Suprapubic skin (tissue), 4 donors: ENCODE data around the gene CACNB4. TPM values are rescaled to one million over a fixed set of nuclear protein-coding genes. Genes with fewer than 3 reads are reported as not detected.

ENCODE experiments used
- DNase-seq, 2 donors: peaks; one replicate each; pipeline ENCODE4 v3.0.0-alpha.2; 2019; ENCODE audit warnings: low spot score in 2 of 2
- H3K27ac ChIP-seq: fragments of 200-600 bp; sonication (generic); one replicate; pipeline ENCODE4 v1.5.1; 2019
- H3K27me3 ChIP-seq: fragments of 200-600 bp; sonication (generic); one replicate; pipeline ENCODE4 v1.5.1; 2019
- H3K36me3 ChIP-seq: fragments of 200-600 bp; sonication (generic); one replicate; pipeline ENCODE4 v1.5.1; 2019
- H3K4me1 ChIP-seq: fragments of 200-600 bp; sonication (generic); one replicate; pipeline ENCODE4 v1.5.1; 2019
- H3K4me3 ChIP-seq: fragments of 200-600 bp; sonication (generic); one replicate; pipeline ENCODE4 v1.5.1; 2019; ENCODE audit warnings: mild to moderate bottlenecking
- H3K9me3 ChIP-seq: fragments of 200-600 bp; sonication (generic); one replicate; pipeline ENCODE4 v1.5.1; 2019
- EP300 ChIP-seq: sonication (generic); formaldehyde crosslinking; IDR thresholded peaks from one replicate; pipeline ENCODE4 v1.6.1; 2017; ENCODE audit warnings: antibody characterized with exemption
- POLR2A ChIP-seq, 2 donors: fragments of 450-650 bp; IDR thresholded peaks; one replicate each; pipeline ENCODE4 v1.6.1; 2017; ENCODE audit warnings: antibody characterized with exemption in 2 of 2, mild to moderate bottlenecking in 2 of 2, moderate library complexity in 2 of 2
- POLR2AphosphoS5 ChIP-seq, 3 donors: sonication (generic); formaldehyde crosslinking; IDR thresholded peaks; one replicate each; pipeline ENCODE4 v1.6.1; 2017; ENCODE audit warnings: antibody characterized with exemption in 3 of 3
- WGBS: methylation state at CpG from one replicate; pipeline ENCODE4 v1.1.5; 2018; 5-methylcytosine and 5-hydroxymethylcytosine counted together
- total RNA-seq, 4 donors: library from RNA; depleted of rRNA; stranded (reverse); fragments of >200 nt; gene quantifications; one replicate each; pipeline ENCODE4 v1.1.0, GENCODE V29; 2016
- TF ChIP-seq, protein P1 (sequence below), 2 donors: fragments of 200-600 bp in 1 of 2; fragments of 450-650 bp in 1 of 2; sonication (generic) in 1 of 2; IDR thresholded peaks; one replicate each; pipeline ENCODE4 v1.5.1; 2016 to 2019; ENCODE audit warnings: antibody characterized with exemption in 2 of 2, mild to moderate bottlenecking in 1 of 2, moderate library complexity in 1 of 2

The CACNB4 gene
- total RNA-seq, 4 donors from 2014 or later: 7.6 to 14.5 (median 10.7) TPM

- DNase-seq: no peak
Measured at GRCh38 chr2:151844211-151844896, 254.5 kb downstream of the CACNB4 start.

GRCh38 chr2:151843691-151844061, 255.2 kb downstream of the CACNB4 start:
- Histone ChIP-seq H3K27ac (no peak overlapping the region), H3K9me3 (no peaks in the 10 kb centered on the region), H3K4me1 (peaks cover 3% of the 10 kb centered on the region), H3K27me3 (no peaks in the 10 kb centered on the region), H3K36me3 (no peaks in the 10 kb centered on the region), H3K4me3 (no peak overlapping the region)
- DNase-seq: no peak
- TF ChIP-seq EP300 (no peak), POLR2AphosphoS5 (IDR thresholded peaks at IDR 0.05) (no peak), POLR2A (IDR thresholded peaks at IDR 0.05) (no peak)
- TF ChIP-seq, protein P1, sequence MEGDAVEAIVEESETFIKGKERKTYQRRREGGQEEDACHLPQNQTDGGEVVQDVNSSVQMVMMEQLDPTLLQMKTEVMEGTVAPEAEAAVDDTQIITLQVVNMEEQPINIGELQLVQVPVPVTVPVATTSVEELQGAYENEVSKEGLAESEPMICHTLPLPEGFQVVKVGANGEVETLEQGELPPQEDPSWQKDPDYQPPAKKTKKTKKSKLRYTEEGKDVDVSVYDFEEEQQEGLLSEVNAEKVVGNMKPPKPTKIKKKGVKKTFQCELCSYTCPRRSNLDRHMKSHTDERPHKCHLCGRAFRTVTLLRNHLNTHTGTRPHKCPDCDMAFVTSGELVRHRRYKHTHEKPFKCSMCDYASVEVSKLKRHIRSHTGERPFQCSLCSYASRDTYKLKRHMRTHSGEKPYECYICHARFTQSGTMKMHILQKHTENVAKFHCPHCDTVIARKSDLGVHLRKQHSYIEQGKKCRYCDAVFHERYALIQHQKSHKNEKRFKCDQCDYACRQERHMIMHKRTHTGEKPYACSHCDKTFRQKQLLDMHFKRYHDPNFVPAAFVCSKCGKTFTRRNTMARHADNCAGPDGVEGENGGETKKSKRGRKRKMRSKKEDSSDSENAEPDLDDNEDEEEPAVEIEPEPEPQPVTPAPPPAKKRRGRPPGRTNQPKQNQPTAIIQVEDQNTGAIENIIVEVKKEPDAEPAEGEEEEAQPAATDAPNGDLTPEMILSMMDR (IDR thresholded peaks at IDR 0.05): no peak
- 100% methylated on average over 1 of the region's 1 CpG for WGBS

More at GRCh38 chr2:151844211-151844896, 254.5 kb downstream of the CACNB4 start:
- H3K9me3 ChIP-seq: no peaks in the 10 kb centered on the region
- TF ChIP-seq POLR2AphosphoS5 (IDR thresholded peaks at IDR 0.05) (no peak), POLR2A (IDR thresholded peaks at IDR 0.05) (no peak)
- H3K4me1 ChIP-seq: peaks cover 3% of the 10 kb centered on the region
- no peak overlapping the region for H3K27ac ChIP-seq
- no peak overlapping the region for H3K4me3 ChIP-seq
- no peaks in the 10 kb centered on the region for H3K36me3 ChIP-seq
- H3K27me3 ChIP-seq: no peaks in the 10 kb centered on the region
- WGBS: 70% methylated on average over 6 of the region's 6 CpGs

DNA sequence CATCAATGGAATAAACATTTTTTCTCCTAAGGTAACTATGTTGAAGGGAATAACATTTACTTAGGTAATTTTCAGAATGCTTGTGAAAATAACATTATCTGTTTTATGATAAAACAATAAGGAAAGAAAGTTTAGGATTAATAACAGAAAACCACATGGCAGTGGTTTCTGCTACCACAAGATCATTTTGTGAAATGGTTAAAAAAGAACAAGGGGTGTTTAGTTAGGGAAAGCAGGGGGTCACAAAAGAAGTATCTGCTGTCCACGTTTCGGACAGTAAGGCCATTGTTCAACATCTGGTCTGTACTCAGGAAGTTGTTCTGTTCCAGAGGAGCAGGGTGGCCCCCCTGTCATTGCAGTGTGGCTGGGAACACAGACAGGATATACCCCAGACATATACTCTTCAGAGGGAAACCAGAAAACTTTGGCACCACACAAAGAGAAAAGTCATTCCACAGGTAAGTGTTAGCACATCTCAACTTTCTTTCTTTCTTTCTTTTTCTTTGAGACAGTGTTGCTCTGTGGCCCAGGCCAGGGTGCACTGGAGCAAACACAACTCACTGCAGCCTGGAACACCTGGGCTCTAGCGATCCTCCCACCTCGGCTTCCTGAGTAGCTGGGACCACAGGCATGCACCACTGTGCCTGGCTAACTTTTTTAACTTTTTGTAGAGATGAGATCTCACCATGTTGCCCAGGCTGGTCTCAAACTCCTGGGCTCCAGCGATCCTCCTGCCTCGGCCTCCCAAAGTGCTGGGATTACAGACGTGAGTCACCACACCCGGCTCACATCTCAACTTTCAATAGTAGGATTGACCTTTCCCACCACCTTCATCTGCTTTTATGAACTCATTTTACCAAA, 255.8 kb downstream of the CACNB4 start:
- no peaks in the 10 kb centered on the region for H3K27me3 ChIP-seq
- peaks cover 3% of the 10 kb centered on the region for H3K4me1 ChIP-seq
- no peak overlapping the region for H3K27ac ChIP-seq
- no peaks in the 10 kb centered on the region for H3K36me3 ChIP-seq
- H3K9me3 ChIP-seq: no peaks in the 10 kb centered on the region
- DNase-seq: no peak
- 81% methylated on average over 8 of the region's 8 CpGs for WGBS
- H3K4me3 ChIP-seq: no peak overlapping the region
- TF ChIP-seq POLR2A (IDR thresholded peaks at IDR 0.05) (no peak), EP300 (no peak), POLR2AphosphoS5 (IDR thresholded peaks at IDR 0.05) (no peak)
- TF ChIP-seq, protein P1 (IDR thresholded peaks at IDR 0.05): no peak

DNA sequence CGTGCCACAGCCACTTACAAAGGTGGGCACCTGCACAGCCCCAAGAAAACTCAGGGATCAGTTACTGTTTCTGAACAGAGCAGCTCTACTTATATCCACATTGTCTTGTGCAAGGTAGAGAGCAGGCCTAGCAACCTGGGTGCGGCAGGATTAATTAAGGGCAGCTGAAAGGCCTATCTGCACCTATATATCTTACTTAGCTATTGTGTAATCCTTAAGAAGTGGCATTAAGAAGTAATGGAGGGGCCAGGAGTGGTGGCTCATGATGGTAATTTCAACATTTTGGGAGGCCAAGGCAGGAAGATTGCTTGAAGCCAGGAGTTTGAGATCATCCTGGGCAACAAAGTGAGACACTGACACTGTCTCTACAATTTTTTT, 257.8 kb downstream of the CACNB4 start:
- Histone ChIP-seq H3K4me1 (peaks cover 3% of the 10 kb centered on the region), H3K36me3 (no peaks in the 10 kb centered on the region), H3K9me3 (no peaks in the 10 kb centered on the region), H3K27ac (peak overlapping the region; percentile 6), H3K27me3 (no peaks in the 10 kb centered on the region), H3K4me3 (no peak overlapping the region)
- TF ChIP-seq POLR2A (IDR thresholded peaks at IDR 0.05) (no peak), POLR2AphosphoS5 (IDR thresholded peaks at IDR 0.05) (no peak), EP300 (no peak)
- TF ChIP-seq, protein P1 (IDR thresholded peaks at IDR 0.05): no peak
- no peak for DNase-seq
- WGBS: 90% methylated on average over 2 of the region's 2 CpGs

DNA sequence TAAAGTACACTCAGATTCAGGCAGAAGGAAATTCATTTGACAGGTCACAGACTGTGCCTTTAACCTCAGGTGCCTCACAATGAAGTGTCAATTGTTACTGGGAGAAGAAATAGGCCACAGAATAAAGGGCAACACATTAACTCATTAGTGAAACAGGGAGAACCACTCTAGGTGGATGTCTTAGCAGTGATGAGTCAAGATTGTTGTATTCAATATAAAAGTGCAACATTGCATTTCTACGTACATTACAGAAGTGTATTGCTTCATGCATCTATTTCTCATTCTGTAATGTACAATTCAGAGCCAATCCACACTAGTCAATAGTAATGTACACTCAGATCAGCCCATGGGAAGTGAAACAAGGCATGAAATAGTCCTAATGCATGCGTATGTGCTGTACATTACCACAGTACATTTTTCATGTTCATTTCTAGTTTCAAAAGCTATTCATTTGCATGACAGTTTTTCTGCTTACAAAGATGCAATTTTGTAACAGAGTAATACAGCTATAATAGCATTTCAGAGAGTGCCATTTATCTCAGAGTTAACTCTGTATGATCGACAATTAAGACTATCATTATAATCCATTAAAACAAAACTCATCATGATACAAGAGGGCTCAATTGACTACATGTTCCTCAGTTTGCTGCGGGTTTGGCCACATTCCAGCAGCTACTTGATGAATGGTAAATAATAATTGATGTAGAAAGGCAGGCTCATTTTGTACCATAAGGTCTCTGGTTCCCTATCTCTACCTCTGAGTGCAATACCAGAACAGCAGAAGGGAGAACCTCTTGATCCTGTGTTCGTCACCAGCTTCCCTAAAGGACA, 258.4 kb downstream of the CACNB4 start:
- H3K27me3 ChIP-seq: no peaks in the 10 kb centered on the region
- peak overlapping the region; percentile 6 for H3K27ac ChIP-seq
- H3K9me3 ChIP-seq: no peaks in the 10 kb centered on the region
- no peak for DNase-seq
- WGBS: 63% methylated on average over 5 of the region's 5 CpGs
- TF ChIP-seq EP300 (no peak), POLR2AphosphoS5 (IDR thresholded peaks at IDR 0.05) (no peak)
- peaks cover 3% of the 10 kb centered on the region for H3K4me1 ChIP-seq
- no peaks in the 10 kb centered on the region for H3K36me3 ChIP-seq
- H3K4me3 ChIP-seq: no peak overlapping the region
